NCI-H187 treated with DMSO at 0.1 percent for 48 hours (cell line): ENCODE data around the gene MAPK8.

Source experiments
- DNase-seq: peaks from one replicate; lab custom pipeline; 2025; lab: John Stamatoyannopoulos, UW

The MAPK8 gene

DNA sequence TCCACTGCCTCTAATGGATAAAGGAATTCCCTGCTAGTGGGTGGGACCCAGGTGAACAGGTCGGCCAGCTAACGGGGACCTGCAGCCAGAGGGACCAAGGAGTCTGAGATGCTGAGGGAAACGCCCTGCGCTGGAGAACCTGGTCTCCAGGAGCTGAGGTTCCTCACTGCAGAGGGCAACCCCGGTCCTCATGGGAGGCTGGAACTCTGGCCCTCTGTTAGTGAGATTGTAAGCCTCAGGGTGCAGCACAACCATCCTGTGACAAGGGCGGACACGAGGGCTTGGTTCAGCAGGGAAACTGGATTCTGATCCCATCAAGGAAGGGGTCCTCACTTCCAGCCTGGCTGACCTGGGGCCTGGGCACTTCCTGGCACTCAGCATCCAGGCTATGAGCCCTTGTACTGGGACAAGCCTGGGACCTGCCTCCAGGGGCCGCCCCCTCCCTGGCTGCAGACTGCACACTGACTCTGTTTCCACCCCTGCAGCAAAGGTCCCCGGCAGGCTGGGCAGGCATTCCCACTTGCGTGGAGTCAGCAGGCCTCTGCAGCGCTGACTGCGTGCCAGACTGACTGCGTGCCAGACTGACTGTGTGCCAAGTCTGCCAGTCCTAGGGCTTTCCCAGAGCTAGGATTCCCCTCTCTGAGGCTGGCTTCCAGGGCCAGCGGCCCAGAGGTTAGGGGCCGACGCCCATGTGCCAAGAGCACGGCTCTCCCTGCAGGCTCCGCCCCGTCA, 143.2 kb downstream of the MAPK8 start:
- DNase-seq, result no peak

DNA sequence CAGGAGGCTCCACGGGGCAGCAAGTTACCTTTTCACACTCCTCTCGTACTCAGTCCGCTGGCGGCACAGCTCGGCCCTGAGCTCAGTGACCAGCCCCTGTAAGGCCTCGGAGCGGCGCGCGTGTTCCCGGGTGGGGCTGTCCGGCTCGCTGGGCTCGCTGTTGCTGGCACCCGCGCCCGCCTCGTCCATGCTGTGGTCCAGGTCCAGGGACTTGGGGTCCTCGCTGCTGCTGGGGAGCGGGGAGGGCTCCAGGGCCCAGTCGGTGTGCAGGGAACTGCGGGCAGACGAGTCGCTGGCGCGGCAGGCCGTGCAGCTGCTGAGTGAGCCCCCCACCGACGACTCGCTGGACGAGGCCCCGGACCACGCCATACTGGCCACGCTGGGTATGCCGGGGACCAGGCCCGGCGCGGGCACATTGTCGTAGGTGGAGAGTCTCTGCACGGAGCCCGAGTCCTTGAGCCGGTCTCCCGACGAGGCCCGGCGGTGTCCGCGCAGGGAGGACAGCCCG, 143.8 kb downstream of the MAPK8 start:
- DNase-seq, result no peak

DNA sequence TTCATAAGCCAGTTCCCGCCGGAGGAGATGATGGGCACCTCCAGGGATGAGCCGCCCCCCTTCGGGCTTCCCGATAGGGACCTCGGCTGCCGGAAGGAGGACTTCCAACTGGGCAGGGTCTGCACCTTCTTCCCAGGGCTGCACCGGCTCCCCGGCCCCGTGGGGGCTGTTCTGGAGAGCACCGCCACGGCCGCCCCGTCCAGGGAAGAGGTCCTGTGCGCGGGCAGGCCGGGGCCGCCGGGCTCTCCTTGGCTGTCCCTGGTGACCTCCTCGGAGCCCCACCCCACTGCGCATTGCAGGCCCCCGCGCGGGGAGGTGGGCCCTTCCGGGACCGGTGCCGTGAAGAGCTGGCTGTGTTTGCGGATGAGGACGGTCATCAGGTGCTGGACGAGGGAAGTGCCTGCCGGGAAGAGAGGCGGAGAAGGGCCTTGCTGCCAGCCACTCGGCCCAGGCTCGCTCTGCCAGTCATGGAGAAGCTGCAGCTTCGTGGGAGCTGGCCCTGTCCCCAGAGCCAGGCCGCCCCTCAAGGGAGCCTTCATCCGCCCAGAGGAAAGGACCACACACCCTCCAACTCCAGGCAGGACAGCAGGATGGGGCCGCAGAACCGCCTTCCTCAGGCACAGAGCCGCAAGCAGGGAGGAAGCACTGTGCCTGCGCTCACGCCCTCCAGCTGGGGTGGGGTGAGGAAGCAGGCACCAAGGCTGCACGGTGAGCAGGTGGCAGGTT, 144.4 kb downstream of the MAPK8 start:
- DNase-seq, result no peak

DNA sequence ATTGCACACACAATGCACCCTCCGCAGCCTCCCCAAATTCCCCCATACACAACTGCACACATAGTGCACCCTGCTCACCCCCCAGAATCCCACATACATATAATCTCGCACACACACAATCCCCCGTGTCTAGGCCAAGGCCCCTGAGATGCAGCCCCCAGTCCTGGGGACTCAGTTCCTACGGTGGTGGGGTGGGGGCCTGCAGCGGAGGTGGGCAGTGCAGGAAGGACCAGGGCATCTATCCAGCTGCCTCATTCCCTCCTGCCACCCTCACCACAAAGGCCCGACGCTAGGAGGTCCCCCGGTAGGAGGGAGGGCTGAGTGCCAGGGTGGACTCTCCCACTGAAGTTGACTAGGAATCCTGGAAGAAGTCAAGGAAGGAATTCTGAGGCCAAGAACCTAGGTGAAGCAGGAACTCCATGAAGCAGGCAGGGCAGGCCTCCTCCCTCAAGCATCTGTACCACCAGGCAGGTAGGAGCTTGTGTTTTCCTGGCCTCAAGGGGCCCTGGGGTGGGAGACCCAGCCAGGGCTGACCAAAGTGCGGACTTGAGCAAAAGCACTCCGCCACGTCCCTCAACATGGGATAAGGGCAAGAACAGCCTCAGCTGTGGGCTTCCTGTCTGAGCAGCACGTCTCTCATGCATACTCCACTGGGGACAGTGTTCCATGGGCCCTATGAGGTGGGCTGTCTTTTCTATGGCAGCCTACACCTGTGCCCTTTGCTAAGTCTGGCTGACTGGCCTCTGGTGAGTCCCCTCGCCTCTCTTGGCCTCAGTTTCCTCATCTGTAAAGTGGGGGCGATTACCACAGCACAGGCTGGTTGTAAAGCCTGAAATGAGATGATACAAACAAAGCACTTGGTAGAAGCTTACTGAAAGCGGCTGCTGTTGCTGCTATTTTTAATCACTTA, 145.7 kb downstream of the MAPK8 start:
- no peak for DNase-seq

DNA sequence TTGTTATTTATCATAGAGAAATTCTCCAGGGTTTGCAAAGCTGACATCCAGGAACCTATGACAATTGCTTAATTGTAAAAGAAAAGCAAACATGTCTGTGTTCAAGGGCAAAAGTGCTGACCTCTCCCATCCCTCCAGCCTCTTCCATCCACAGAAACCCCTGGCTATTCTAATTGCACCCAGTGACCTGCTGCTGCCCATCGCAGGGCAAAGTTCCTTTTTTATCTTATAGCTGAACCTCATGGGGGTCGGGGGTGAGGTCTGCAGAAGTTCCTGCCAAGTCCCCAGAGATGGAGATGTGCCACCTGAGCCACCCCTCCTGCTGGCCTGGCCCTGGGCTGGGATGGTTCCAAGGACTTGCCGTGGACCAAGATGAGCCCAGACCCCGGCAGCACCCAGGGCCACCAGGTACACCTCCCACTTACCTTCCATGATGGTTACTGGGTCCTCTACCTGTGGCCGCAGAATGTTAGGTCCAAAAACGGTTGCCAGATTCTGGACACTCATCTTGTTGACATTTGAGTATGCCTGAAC, 146.5 kb downstream of the MAPK8 start:
- no peak for DNase-seq

DNA sequence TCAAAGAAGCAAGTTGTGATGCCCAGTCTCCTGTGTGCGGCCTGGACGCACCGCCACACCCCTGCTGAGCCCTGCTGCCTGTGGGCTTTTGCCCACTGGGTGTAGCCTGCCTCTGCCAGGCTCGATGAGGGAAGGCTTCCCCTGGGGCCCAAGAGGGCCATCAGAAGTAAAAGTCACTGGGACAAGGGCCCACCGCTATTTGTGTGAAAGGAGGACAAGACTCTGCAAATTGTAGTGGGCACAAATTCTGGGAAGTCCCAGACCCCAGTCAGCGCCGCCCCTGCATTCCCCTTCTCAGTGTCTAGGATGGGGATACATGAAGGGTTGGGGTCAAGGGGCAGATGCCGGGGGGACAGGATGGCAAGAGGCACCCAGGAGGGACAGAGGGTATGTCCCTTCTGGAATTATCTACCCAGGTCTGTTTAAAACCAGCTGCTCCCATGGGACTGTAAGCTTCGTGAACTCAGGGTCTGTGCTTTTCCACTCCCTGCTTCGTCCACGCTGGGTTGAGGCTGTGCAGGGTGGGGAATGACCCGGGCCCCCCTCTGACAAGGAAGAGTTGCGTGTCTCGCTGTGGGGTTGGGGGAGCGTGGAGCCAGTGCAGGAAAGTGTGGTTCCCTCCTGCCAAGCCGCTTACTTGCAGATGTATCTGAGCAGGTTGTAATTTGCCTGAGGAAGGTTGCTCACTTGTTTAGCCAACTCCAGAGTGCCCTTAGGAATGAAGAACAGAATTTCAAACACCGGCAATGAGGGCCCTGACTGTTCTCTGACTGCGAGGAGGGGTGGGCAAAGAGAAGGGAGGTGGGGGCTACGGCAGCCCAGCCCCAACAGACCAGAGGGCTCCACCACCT, 147.2 kb downstream of the MAPK8 start:
- no peak for DNase-seq

DNA sequence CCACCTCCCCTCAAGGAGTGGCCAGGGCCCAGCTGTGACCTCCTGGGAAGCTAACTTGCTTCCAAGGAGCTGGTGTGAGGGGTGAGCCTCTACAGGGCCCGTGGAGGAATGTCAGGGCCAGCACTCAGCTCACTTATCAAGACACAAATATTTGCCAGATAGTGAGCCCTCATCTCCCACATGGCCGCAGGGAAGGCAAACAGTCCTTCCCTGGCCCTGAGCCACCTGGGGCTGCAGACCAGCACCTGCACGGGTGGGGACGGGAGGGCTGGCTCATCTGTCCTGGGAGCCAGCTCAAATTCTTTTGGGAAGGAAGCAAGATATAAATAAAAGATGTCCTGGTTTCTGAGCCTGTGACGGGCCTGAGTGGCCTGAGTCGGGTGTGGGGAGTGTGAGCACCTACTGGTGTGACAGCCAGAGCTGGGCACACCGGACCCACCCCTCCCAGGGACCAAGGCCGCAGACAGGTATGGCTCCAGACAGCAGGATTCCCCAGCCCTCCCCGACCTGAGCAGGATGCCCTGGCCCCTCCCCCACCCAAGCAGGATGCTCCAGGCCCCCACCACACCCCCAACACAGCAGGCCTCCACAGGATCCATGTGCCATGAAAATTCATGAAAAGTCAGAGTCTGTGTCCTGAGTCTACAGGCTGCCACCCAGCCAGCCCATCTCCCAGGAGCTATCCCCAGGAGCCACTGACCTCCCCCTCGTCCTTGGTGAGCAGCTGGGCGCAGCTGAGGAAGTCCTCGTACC, 148.0 kb downstream of the MAPK8 start:
- no peak for DNase-seq

DNA sequence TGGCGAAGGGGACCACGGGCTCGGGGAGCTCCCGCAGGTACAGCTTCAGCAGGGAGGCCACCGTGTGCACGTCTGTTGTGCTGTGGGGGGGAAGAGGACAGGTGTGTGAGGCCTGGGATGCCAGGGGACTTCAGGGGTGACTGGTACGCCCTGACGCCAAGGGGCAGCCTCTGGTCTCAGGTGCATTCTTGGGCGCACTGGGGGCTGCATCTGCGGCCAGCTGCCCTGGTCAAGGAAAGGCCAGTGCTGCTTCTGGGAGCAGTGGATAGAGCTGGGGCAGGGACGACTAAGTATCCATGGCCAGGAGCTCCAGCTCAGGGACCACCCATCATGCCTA, 148.5 kb downstream of the MAPK8 start:
- no peak for DNase-seq

DNA sequence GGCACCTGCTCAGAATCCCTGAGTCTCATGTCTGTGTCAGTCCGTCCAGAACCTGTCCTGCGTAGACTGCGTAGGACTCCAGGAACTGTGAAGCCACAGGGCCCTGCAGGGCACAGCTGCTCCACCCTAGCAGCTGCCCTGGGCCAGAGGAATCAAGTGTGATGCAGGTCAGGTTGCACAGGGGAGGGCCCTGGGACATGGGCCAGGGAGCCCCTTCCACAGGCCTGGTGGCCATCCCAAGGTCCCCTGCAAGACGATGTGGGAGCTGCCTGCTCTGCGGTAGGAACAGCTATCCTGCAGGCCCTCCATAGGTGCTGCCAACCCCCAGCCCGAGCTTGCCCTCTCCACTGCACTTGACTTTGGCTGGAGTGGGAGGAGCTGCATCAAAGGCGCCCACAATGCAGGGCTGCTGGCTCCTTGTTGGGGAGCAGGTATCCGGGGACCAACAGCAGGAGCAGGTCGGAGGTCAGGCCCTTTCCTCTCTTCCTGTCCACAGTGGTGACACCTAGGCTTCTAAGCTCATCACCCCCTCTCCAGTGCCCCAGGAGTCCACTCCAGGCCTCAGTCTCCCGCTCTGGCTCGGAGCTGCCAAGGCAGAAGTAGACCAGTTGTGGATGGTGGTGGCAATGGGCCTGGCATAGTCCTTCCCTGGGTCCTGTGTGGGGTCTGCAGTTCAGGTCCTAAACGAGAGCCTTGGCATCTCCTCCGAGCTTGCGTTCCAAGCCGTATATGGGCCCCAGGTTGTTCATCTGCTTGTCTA, 149.1 kb downstream of the MAPK8 start:
- DNase-seq, result no peak

DNA sequence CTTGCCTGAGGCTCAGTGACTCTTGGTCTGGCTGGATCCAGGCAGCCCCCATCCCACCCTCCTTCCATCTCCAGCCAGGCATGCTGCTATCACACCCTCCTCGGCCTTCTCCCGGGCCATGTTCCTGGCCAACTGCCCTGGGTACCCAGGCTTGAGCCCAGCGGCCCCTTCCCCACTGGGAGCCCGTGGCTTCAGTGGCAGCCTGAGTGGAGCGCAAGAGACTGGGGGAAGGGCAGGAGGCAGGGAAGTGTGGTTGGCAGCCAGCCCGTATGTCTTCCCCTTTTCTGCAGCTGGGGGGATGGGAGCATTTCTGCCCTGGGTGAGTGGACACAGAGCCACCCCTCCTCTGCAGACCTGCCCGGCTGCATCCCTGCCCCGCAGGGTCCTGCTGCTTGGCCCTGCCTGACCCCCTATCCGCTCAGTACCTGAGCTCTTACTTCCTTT, 149.9 kb downstream of the MAPK8 start:
- no peak for DNase-seq

DNA sequence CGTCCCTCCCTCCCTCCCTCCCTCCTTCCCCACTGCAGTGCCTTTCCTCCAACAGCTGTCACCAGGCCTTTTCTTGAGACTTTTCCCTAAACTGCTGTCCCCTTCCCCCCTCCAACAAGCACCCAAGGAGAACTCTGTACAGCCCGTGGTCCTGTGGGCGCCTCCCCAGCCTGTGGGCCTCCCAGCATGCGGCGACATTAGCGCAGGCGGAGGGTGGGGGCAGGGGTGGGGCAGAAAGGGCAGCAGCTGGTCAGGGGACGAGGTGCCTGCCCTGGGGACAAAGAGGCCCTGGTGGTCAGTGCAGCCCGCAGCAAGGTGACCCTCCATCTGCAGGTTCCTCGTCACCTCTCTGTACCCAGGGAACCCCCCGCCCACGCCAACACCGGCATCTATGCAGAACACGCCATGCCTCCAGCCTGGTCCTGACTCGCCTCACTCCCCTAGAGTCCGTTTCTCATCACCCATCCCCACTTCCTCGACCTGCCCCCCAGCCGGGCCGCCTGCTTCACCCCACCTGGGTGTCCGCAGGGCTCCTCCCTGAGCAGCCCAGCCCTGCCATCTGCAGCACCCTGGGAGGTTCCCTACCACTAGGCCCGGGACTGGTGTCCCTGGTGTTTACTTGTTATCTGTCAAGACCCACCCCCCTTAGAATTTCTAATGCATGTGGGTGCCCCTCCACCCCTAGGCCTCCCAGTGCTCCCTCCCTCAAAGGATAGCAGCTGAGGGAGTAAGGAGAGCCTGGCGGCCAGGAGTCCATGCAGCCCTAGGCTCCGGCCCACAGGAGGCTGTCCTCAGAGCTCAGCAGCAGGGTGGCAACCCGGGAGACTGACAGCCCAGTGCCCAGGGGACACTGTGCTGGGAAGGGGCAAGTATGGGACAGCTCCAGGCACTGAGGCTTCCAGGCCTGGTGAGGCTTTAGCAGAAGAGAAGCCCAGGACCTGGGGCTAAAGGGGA, 150.6 kb downstream of the MAPK8 start:
- DNase-seq, result no peak

DNA sequence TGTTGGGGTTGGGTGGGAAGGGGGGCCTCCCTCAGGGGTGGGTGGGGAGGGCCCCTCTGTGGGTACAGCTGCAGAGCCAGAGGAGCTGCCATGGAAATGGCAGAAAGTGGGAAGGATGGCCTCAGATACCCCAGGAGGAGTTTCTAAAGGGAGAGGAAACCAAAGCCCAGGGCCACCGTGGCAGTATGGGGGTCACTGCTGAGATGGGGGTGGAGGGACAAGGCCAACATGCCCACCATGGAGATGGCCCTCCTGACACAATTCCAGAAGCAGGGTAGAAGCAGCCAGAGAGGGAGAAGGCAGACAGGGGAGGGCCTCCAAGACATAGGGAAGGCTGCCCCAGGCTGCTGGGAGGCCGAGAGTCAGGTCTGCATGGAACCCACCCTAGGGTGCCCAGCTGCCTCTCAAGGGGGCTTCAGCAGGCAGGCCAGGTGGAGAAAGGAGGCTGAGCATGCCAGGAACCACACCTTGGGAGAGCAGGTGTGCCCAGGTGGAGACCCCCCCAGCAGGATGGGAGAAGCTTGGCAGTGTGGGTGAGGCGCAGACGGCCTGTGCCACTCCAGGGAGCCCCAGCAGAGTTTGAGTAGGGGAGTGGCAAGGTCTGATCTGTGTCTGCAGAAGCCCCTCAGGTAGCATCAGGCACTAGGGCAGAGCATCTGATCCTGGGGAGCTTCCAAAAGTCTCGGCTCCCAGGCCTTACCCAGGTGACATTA, 151.6 kb downstream of the MAPK8 start:
- no peak for DNase-seq

DNA sequence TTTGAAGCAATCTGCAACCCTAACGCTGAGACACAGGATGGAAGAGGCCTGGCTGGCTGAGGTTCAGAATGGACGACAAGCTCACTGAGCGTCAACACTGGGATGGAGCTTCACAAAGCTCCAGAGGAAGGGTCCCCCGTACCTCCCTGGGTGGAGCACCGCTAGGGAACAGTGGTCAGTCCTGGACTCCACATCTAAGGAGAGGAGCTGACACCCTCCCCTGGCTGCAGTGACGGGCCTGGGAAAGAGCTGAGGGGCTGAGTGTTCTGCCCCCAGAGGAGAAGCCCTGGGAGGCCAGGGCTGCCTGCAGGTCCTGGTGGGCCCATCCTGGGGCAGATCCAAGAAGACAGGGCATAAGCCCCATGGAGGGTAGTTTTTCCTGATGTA, 152.2 kb downstream of the MAPK8 start:
- DNase-seq, result no peak

DNA sequence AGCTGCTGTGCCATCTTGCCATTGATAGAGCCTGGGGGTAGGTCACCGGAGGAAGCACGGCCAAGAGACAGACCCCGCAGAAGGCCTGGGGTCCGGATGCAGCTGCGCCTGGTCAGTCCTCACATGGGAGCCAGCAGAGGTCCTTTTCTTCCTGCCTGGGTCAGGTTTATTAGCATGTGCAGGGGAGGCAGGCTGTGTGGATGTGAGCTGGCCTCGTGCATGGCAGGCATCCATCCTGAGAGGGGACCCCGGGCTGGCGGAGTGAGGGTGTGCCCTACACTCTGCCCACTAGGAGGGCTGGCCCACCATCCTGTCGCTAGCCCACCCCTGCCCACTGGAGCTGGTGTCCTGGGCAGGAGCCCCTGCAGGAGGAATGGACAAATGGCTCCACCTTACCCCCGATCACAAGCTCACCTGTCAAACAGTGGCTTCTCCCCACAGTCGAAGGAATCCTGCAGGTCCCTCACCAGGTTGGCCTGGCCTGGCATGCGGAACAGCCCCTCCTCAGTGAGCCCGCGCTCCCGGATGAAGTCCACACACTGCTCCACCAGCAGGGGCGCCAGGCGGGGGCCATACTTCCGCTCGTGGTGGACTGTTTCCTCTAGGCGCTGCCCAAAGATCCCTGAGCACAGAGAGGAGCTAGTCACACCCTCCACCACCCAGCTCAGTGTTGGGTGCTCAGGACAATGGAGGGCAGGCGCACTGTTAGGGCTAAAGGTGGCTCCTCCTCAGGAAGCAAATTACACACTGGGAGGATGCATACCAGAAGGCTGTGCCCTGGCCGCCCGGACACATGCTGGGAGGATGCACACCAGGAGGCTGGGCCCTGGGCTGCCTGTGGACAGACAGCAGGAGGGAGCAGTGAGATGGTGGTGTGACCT, 153.0 kb downstream of the MAPK8 start:
- no peak for DNase-seq

DNA sequence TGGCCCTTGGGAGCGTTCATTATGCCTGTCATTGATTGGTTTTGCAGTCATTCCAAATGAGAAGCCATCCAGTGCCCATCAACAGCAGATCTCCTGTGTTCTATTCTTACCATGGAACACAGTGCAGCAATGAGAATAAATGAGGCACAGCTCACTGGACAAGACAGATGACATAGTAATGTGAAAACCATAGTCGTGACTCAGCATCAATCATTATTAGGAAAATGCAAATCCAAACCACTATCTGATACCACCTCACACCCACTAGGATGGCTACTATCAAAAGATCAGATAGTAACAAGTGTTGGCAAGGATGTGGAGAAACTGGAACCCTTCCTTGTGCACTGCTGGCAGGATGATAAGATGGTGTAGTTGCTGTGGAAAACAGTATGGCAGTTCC, 153.7 kb downstream of the MAPK8 start:
- DNase-seq, result no peak

DNA sequence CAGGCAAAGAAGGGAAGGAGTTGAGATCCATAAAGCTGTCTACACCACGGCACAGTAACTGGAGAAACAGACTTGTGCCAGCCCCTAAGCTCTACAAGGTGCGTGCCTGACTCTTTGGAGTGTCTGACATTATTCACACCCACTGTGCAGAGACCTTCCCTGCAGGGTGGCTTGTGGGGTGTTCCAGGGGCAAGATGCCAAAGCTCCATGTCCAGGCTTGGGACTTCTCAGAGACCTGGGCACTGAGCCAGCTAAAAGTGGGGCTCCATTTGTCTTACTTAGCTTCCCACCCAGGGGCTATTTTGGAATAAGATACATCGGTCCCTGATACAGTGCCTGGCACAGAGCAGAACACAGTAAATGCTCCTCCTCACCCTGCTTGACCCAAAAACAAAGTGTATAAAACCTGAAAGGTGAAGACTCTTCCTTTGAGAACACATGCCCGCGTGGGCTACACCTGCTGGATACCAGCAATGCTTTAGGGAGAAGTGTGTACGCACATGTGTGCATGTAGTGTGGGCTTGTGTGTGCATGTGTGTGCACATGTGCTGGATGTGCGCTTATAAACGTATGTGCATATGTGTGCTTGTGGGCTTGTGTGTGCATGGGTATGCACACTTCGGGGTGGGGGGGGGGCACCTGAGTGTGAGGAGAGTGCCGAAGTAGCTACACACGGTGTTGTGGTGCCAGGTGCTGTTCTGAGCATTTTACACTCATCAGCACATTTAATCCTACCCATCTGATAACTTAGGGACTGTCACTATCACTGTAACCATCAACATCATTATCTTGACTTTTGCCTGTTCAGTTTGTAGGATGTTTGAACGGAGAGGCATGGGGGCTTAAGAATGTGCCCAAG, 155.4 kb downstream of the MAPK8 start:
- no peak for DNase-seq
